H1 (cell line): ENCODE measurements around the gene MAP3K1. TPM values are rescaled to one million over a fixed set of nuclear protein-coding genes. Genes with fewer than 3 reads are reported as not detected.

Experiments used
- CTCF ChIA-PET: fragments of 300-600 bp; sonication (Branson Sonifier 250); formaldehyde crosslinking; loops from one replicate; lab custom pipeline; 2021; ENCODE audit not compliant: partially characterized antibody; lab: Charles Lee
- POLR2A ChIA-PET: fragments of 300-600 bp; sonication (Branson Sonifier 250); formaldehyde crosslinking; loops from one replicate; lab custom pipeline; 2021; ENCODE audit warnings: inconsistent platforms; ENCODE audit not compliant: partially characterized antibody; lab: Charles Lee
- DNase-seq, 2 experiments: peaks; one replicate each; pipeline versions ENCODE4 v3.0.0 to v3.0.0-alpha.2; 2010 to 2022; ENCODE audit warnings: low spot score in 2 of 2, low read depth in 1 of 2, mixed read lengths in 1 of 2
- FAIRE-seq: peaks from 2 replicates; lab custom pipeline; 2011; peaks lifted over from hg19 to GRCh38; lab: Jason Lieb, UNC
- H2AFZ ChIP-seq: 2 replicates; pipeline ENCODE4 v1.8.1; 2012; ENCODE audit warnings: low read length, inconsistent platforms
- H2AK5ac ChIP-seq: 2 replicates; pipeline ENCODE4 v1.6.1; 2013; ENCODE audit warnings: low read depth, low read length
- H2BK120ac ChIP-seq: replicated peaks from 2 replicates; pipeline ENCODE3; 2013; ENCODE audit warnings: low read depth, low read length, inconsistent platforms
- H2BK12ac ChIP-seq: 2 replicates; pipeline ENCODE4 v1.6.1; 2013; ENCODE audit warnings: low read depth, low read length
- H2BK15ac ChIP-seq: 2 replicates; pipeline ENCODE4 v1.6.1; 2013; ENCODE audit warnings: low read length
- H2BK20ac ChIP-seq: 2 replicates; pipeline ENCODE4 v1.6.1; 2013; ENCODE audit warnings: low read length
- H2BK5ac ChIP-seq: 2 replicates; pipeline ENCODE4 v1.6.1; 2013; ENCODE audit warnings: low read depth, low read length
- H3K14ac ChIP-seq: 2 replicates; pipeline ENCODE4 v1.6.1; 2013; ENCODE audit warnings: inconsistent platforms; ENCODE audit not compliant: insufficient read length
- H3K18ac ChIP-seq: 2 replicates; pipeline ENCODE4 v1.6.1; 2013; ENCODE audit warnings: low read length; ENCODE audit errors: extremely low read depth
- H3K23ac ChIP-seq: 2 replicates; pipeline ENCODE4 v1.6.1; 2013; ENCODE audit warnings: inconsistent platforms; ENCODE audit not compliant: insufficient read length
- H3K23me2 ChIP-seq: 2 replicates; pipeline ENCODE4 v1.6.1; 2013; ENCODE audit warnings: low read depth, low read length
- H3K27ac ChIP-seq: 2 replicates; pipeline ENCODE4 v1.6.1; 2011; ENCODE audit warnings: low read depth, low read length, inconsistent platforms
- H3K27me3 ChIP-seq, 4 experiments: replicated peaks in 1 of 4; 1 replicate in 1 of 4; 2 replicates in 3 of 4; pipeline versions ENCODE4 v1.6.1 to v1.8.1; 2011 to 2013; ENCODE audit warnings: low read length in 3 of 4, mild to moderate bottlenecking in 3 of 4, inconsistent platforms in 2 of 4, mixed read lengths in 2 of 4, moderate library complexity in 1 of 4; ENCODE audit not compliant: control insufficient read depth in 3 of 4, insufficient read depth in 3 of 4; ENCODE audit errors: extremely low read depth in 1 of 4
- H3K36me3 ChIP-seq, 4 experiments: 2 replicates each; pipeline versions ENCODE4 v1.6.1 to v1.8.1; 2011 to 2013; ENCODE audit warnings: mild to moderate bottlenecking in 4 of 4, low read length in 3 of 4, moderate library complexity in 2 of 4, control low read depth in 1 of 4, inconsistent platforms in 1 of 4; ENCODE audit not compliant: insufficient read depth in 4 of 4, control insufficient read depth in 2 of 4
- H3K4ac ChIP-seq: replicated peaks from 2 replicates; pipeline ENCODE3; 2013; ENCODE audit warnings: low read length, low read depth, mixed read lengths, inconsistent platforms; ENCODE audit not compliant: insufficient read length
- H3K4me1 ChIP-seq, 4 experiments: replicated peaks in 1 of 4; 1 replicate in 1 of 4; 2 replicates in 3 of 4; pipeline versions ENCODE4 v1.6.1 to v1.8.1; 2011 to 2013; ENCODE audit warnings: low read length in 3 of 4, inconsistent platforms in 2 of 4, mixed read lengths in 1 of 4; ENCODE audit not compliant: insufficient read depth in 4 of 4, control insufficient read depth in 3 of 4
- H3K4me2 ChIP-seq, 2 experiments: 2 replicates each; pipeline versions ENCODE4 v1.6.1 to v1.8.1; 2011 to 2013; ENCODE audit warnings: low read depth in 2 of 2, low read length in 2 of 2, control low read depth in 1 of 2, inconsistent platforms in 1 of 2, mild to moderate bottlenecking in 1 of 2; ENCODE audit not compliant: insufficient read depth in 1 of 2
- H3K4me3 ChIP-seq, 4 experiments: fragments of 200-600, 300-600 bp in 1 of 4; sonication (generic), shearing (Covaris generic), sonication (Bioruptor Twin) in 1 of 4; 2 replicates each; pipeline versions ENCODE4 v1.5.1 to v1.8.1; 2011 to 2016; ENCODE audit warnings: low read length in 4 of 4, low read depth in 3 of 4, control low read depth in 2 of 4, inconsistent platforms in 2 of 4, mild to moderate bottlenecking in 2 of 4, mixed read lengths in 1 of 4, moderate library complexity in 1 of 4; ENCODE audit not compliant: insufficient read depth in 2 of 4; ENCODE audit errors: extremely low read depth in 1 of 4
- H3K56ac ChIP-seq: replicated peaks from 2 replicates; pipeline ENCODE3; 2013; ENCODE audit warnings: low read depth, mild to moderate bottlenecking, mixed read lengths, low read length, inconsistent platforms; ENCODE audit not compliant: insufficient read length
- H3K79me1 ChIP-seq: 2 replicates; pipeline ENCODE4 v1.6.1; 2013; ENCODE audit warnings: low read depth, low read length, control low read depth
- H3K79me2 ChIP-seq, 2 experiments: 2 replicates each; pipeline versions ENCODE4 v1.6.1 to v1.8.1; 2012 to 2013; ENCODE audit warnings: low read length in 2 of 2, mild to moderate bottlenecking in 2 of 2, inconsistent platforms in 1 of 2; ENCODE audit not compliant: insufficient read depth in 2 of 2, control insufficient read depth in 1 of 2
- H3K9ac ChIP-seq, 4 experiments: replicated peaks in 1 of 4; 1 replicate in 1 of 4; 2 replicates in 3 of 4; pipeline versions ENCODE4 v1.6.1 to v1.8.1; 2011 to 2013; ENCODE audit warnings: low read depth in 3 of 4, low read length in 3 of 4, control low read depth in 2 of 4, mild to moderate bottlenecking in 2 of 4, moderate library complexity in 2 of 4, inconsistent platforms in 1 of 4; ENCODE audit errors: extremely low read depth in 1 of 4
- H3K9me3 ChIP-seq, 2 experiments: 2 replicates each; pipeline versions ENCODE4 v1.6.1 to v1.8.1; 2012 to 2013; ENCODE audit warnings: mild to moderate bottlenecking in 2 of 2, moderate library complexity in 2 of 2, control low read depth in 1 of 2, inconsistent platforms in 1 of 2, low read depth in 1 of 2, low read length in 1 of 2, mixed read lengths in 1 of 2; ENCODE audit not compliant: insufficient read depth in 2 of 2
- H4K20me1 ChIP-seq, 2 experiments: replicated peaks in 1 of 2; 2 replicates each; pipeline versions ENCODE3 to v1.8.1; 2011 to 2013; ENCODE audit warnings: inconsistent platforms in 2 of 2, low read length in 2 of 2, mild to moderate bottlenecking in 1 of 2; ENCODE audit not compliant: insufficient read depth in 2 of 2, control insufficient read depth in 1 of 2
- H4K5ac ChIP-seq: 2 replicates; pipeline ENCODE4 v1.6.1; 2013; ENCODE audit warnings: low read length, low read depth, mixed read lengths, inconsistent platforms; ENCODE audit not compliant: insufficient read length
- H4K8ac ChIP-seq: 2 replicates; pipeline ENCODE4 v1.8.0; 2013; ENCODE audit warnings: mild to moderate bottlenecking, moderate library complexity, low read length, inconsistent platforms; ENCODE audit not compliant: insufficient read depth; ENCODE audit errors: extremely low read depth
- H4K91ac ChIP-seq: replicated peaks from 2 replicates; pipeline ENCODE3; 2013; ENCODE audit warnings: low read length, mixed read lengths, inconsistent platforms; ENCODE audit not compliant: insufficient read length
- CTBP2 ChIP-seq: IDR thresholded peaks from 2 replicates; pipeline ENCODE4 v1.7.0; 2011; ENCODE audit warnings: borderline replicate concordance, mild to moderate bottlenecking, moderate library complexity, mixed read lengths, low read length; ENCODE audit not compliant: insufficient read depth, insufficient read length
- POLR2A ChIP-seq, 2 experiments: IDR thresholded peaks; 1 replicate in 1 of 2; 2 replicates in 1 of 2; pipeline ENCODE4 v1.6.1; 2011; ENCODE audit warnings: low read depth in 2 of 2, low read length in 2 of 2, mild to moderate bottlenecking in 2 of 2; ENCODE audit errors: control extremely low read depth in 1 of 2
- YY1 ChIP-seq: IDR thresholded peaks from 2 replicates; pipeline ENCODE4 v1.6.1; 2011; ENCODE audit warnings: low read depth, mild to moderate bottlenecking, low read length
- WGBS, 2 experiments: shearing (Covaris generic) in 1 of 2; methylation state at CpG; one replicate each; pipeline versions ENCODE4 v1.1.6 to v1.1.7; 2013 to 2015; ENCODE audit warnings: low lambda C conversion rate in 2 of 2, mixed read lengths in 2 of 2, inconsistent platforms in 1 of 2, low coverage in 1 of 2, missing lambda C conversion rate in 1 of 2; ENCODE audit not compliant: insufficient replicate concordance in 2 of 2, insufficient coverage in 1 of 2, insufficient read length in 1 of 2; ENCODE audit errors: extremely low coverage in 1 of 2, missing lambda C conversion rate in 1 of 2; 5-methylcytosine and 5-hydroxymethylcytosine counted together
- polyA plus RNA-seq, 7 experiments: library from polyadenylated mRNA; depleted of rRNA in 3 of 7; stranded (reverse) in 5 of 7; unstranded in 2 of 7; fragments of >200 nt in 5 of 7; fragments of 200-250 nt in 2 of 7; gene quantifications; 1 replicate in 5 of 7; 2 replicates in 1 of 7; 4 replicates in 1 of 7; pipeline versions ENCODE4 v1.2.1 to v1.2.3, GENCODE V29; 2011 to 2013; ENCODE audit warnings: missing spikeins in 2 of 7, mixed read lengths in 2 of 7
- total RNA-seq: library from RNA; stranded (reverse); fragmentation: NEBNext Ultra II Directional; extraction: Animal tissue kit (Norgen Biotek cat#: 25700); gene quantifications from 2 replicates; pipeline ENCODE4 v1.2.1, GENCODE V29; 2021

Gene MAP3K1
- total and polyA plus RNA-seq, 2 of the 8 experiments (the other 6 are each of a cell fraction or from before 2014, with no cell fraction given), result 3.9 to 11.8 TPM

DNA sequence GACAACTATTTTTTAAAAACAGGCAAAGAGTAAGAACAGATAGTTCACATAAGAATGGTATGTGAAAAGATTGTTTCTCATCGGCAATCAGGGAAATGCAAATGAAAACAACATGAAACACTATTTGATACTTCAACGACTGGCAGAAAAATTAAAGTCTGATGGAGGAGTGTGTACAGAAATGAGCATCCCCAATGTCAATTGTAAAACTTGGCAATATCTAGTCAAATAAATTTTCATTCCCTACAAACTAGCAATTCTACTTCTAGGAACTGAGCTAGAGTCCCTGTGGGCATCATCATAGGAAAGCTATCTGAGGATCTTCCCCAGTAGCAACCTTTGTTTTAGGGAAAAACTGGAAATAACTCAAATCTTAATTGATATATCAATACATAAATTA lies 29.0 kb upstream of the MAP3K1 start:
- H3K4me3 ChIP-seq, result no peak overlapping the region
- no peaks in the 10 kb centered on the region for H3K23me2 ChIP-seq
- no peak overlapping the region for H2BK5ac ChIP-seq
- H4K91ac ChIP-seq, result no peak overlapping the region
- no peak overlapping the region for H2BK20ac ChIP-seq
- H3K27ac ChIP-seq, result no peak overlapping the region
- no peak overlapping the region for H3K4me2 ChIP-seq
- H2BK12ac ChIP-seq, result no peak overlapping the region
- H3K18ac ChIP-seq, result no peak overlapping the region
- DNase-seq, result no peak
- H2BK15ac ChIP-seq, result no peak overlapping the region
- FAIRE-seq, result no peak
- H3K9ac ChIP-seq, result no peak overlapping the region
- no peak overlapping the region for H2BK120ac ChIP-seq
- no peak overlapping the region for H3K14ac ChIP-seq
- H3K56ac ChIP-seq, result no peak overlapping the region
- no peak overlapping the region for H3K23ac ChIP-seq
- ChIA-PET CTCF (no interaction called here), POLR2A (no interaction called here)
- H2AFZ ChIP-seq, result no peak overlapping the region
- H4K20me1 ChIP-seq, result no peaks in the 10 kb centered on the region
- 98% methylated on average over 2 of the region's 2 CpGs; no CpG with 5 or more reads in 1 of the 2 experiments for WGBS, 2 experiments
- no peaks in the 10 kb centered on the region for H3K4me1 ChIP-seq
- H3K9me3 ChIP-seq, result peaks cover 13 to 14% of the 10 kb centered on the region in 2 experiments; a peak in 3 of 4 replicates
- H3K36me3 ChIP-seq, result no peaks in the 10 kb centered on the region
- H3K79me2 ChIP-seq, result no peaks in the 10 kb centered on the region
- no peak overlapping the region for H2AK5ac ChIP-seq
- no peaks in the 10 kb centered on the region for H3K27me3 ChIP-seq
- no peaks in the 10 kb centered on the region for H3K79me1 ChIP-seq
- H4K5ac ChIP-seq, result no peak overlapping the region
- H3K4ac ChIP-seq, result no peak overlapping the region
- no peak overlapping the region for H4K8ac ChIP-seq
- TF ChIP-seq CTBP2 (no peak), YY1 (no peak), POLR2A (IDR thresholded peaks at IDR 0.05; ENCODE audit: control extremely low read depth in 1 of 2, low read depth in 2 of 2, low read length in 2 of 2) (no peak)
